Naive thymus-derived CD4-positive, alpha-beta T cell (primary cell): Measurements from ENCODE around the gene USP9X. TPM values are rescaled to one million over a fixed set of nuclear protein-coding genes. Genes with fewer than 3 reads are reported as not detected.
"Not testable (repeated sequence)": the region's sequence is repeated elsewhere in the genome, so short reads cannot be mapped to it uniquely, and the experiment has no call there.

ENCODE experiments used
- ATAC-seq: fragments of 150-1000 bp; cut with Tn5 transposase; 2 replicates; pipeline ENCODE4 v1.10.0; 2021; ENCODE audit warnings: mild to moderate bottlenecking, moderate library complexity
- CTCF ChIA-PET: fragments of 350-600 bp; sonication (Branson Sonifier 250); formaldehyde crosslinking; loops from one replicate; lab custom pipeline; 2021; ENCODE audit warnings: antibody characterized with exemption; lab: Charles Lee
- POLR2A ChIA-PET: fragments of 350-600 bp; sonication (Branson Sonifier 250); formaldehyde crosslinking; loops from one replicate; lab custom pipeline; 2021; ENCODE audit warnings: antibody characterized with exemption, inconsistent platforms; lab: Charles Lee
- DNase-seq, 9 donors: peaks; one replicate each; pipeline versions ENCODE4 v3.0.0 to v3.0.0-alpha.2; 2020 to 2022; ENCODE audit warnings: mixed read lengths in 1 of 9
- H3K27ac ChIP-seq: one replicate; pipeline ENCODE4 v1.7.0; 2013; ENCODE audit warnings: mild to moderate bottlenecking, low read depth, low read length, moderate library complexity
- H3K27me3 ChIP-seq, 2 donors: one replicate each; pipeline ENCODE4 v1.7.0; 2013; ENCODE audit warnings: low read length in 2 of 2, mild to moderate bottlenecking in 2 of 2, moderate library complexity in 2 of 2; ENCODE audit not compliant: control insufficient read depth in 2 of 2, insufficient read depth in 2 of 2
- H3K36me3 ChIP-seq, 3 experiments: 1 replicate in 2 of 3; 2 replicates in 1 of 3; pipeline ENCODE4 v1.7.0; 2013; ENCODE audit warnings: low read length in 3 of 3, mild to moderate bottlenecking in 3 of 3, moderate library complexity in 1 of 3; ENCODE audit not compliant: insufficient read depth in 3 of 3, control insufficient read depth in 2 of 3
- H3K4me1 ChIP-seq, 2 donors: one replicate each; pipeline ENCODE4 v1.7.0; 2013; ENCODE audit warnings: low read length in 2 of 2, mild to moderate bottlenecking in 2 of 2, moderate library complexity in 1 of 2; ENCODE audit not compliant: control insufficient read depth in 2 of 2, insufficient read depth in 2 of 2
- H3K4me3 ChIP-seq: 2 replicates; pipeline ENCODE4 v1.7.0; 2013; ENCODE audit warnings: mild to moderate bottlenecking, low read length
- H3K9me3 ChIP-seq, 3 experiments: 1 replicate in 2 of 3; 2 replicates in 1 of 3; pipeline ENCODE4 v1.7.0; 2013; ENCODE audit warnings: low read length in 3 of 3; ENCODE audit not compliant: control insufficient read depth in 2 of 3
- H3K27ac Mint-ChIP-seq, 9 donors: one replicate each; pipeline ENCODE4 v1.8.0; 2020 to 2022; ENCODE audit warnings: mixed read lengths in 9 of 9, mild to moderate bottlenecking in 8 of 9, moderate library complexity in 5 of 9, inconsistent platforms in 2 of 9
- H3K27me3 Mint-ChIP-seq, 5 donors: one replicate each; pipeline ENCODE4 v1.8.0; 2021 to 2022; ENCODE audit warnings: mixed read lengths in 5 of 5, mild to moderate bottlenecking in 1 of 5
- H3K36me3 Mint-ChIP-seq, 5 donors: one replicate each; pipeline ENCODE4 v1.8.0; 2020 to 2022; ENCODE audit warnings: mixed read lengths in 5 of 5, mild to moderate bottlenecking in 3 of 5, inconsistent platforms in 1 of 5
- H3K4me1 Mint-ChIP-seq, 7 donors: one replicate each; pipeline ENCODE4 v1.8.0; 2020 to 2022; ENCODE audit warnings: mixed read lengths in 7 of 7, mild to moderate bottlenecking in 3 of 7, inconsistent platforms in 1 of 7
- H3K4me3 Mint-ChIP-seq, 10 donors: one replicate each; pipeline ENCODE4 v1.8.0; 2020 to 2022; ENCODE audit warnings: mild to moderate bottlenecking in 10 of 10, mixed read lengths in 10 of 10, moderate library complexity in 6 of 10, inconsistent platforms in 2 of 10
- H3K9me3 Mint-ChIP-seq, 11 donors: one replicate each; pipeline ENCODE4 v1.8.0; 2020 to 2022; ENCODE audit warnings: mixed read lengths in 11 of 11, mild to moderate bottlenecking in 4 of 11, inconsistent platforms in 1 of 11, moderate library complexity in 1 of 11
- intact Hi-C, 2 donors: fragments of 100-400 bp; cut with micrococcal nuclease; formaldehyde crosslinking; loops; one replicate each; pipeline ENCODE4 v1.15.1; 2023
- polyA plus RNA-seq, 2 donors: library from polyadenylated mRNA; unstranded; fragments of 300-500 nt; fragmentation: Illumina TruSeq; gene quantifications; one replicate each; pipeline ENCODE4 v1.2.3, GENCODE V29; 2021
- total RNA-seq, 6 experiments: library from RNA in 5 of 6; stranded (reverse) in 5 of 6; gene quantifications; 1 replicate in 5 of 6; 2 replicates in 1 of 6; pipeline ENCODE4 v1.2.3 and lab custom pipeline; 2021 to 2026

USP9X gene
- total and polyA plus RNA-seq, 7 experiments from 2014 or later, result 22.6 to 79.5 (median 68.9) TPM

GRCh38 chrX:41045960-41046567, 39.2 kb upstream of the USP9X start:
- peaks cover 0 to 17% (median 5%) of the 10 kb centered on the region in 7 donors for H3K4me1 Mint-ChIP-seq
- Histone ChIP-seq H3K27me3 (no peaks in the 10 kb centered on the region), H3K27ac (no peak overlapping the region), H3K4me1 (no peaks in the 10 kb centered on the region), H3K9me3 (no peaks in the 10 kb centered on the region), H3K4me3 (no peak overlapping the region), H3K36me3 (no peaks in the 10 kb centered on the region)
- DNase-seq (peak in 1 of 9 donors; percentile 4), ATAC-seq (no peak)
- peak overlapping the region in 1 of 9 donors; percentile 31 for H3K27ac Mint-ChIP-seq
- ChIA-PET POLR2A (no interaction called here), CTCF (no interaction called here)
- no peaks in the 10 kb centered on the region for H3K9me3 Mint-ChIP-seq
- intact Hi-C loops, result no loop called here
- peaks cover 0 to 3% (median 0%) of the 10 kb centered on the region in 5 donors for H3K27me3 Mint-ChIP-seq
- H3K4me3 Mint-ChIP-seq, result no peak overlapping the region
- H3K36me3 Mint-ChIP-seq, result no peaks in the 10 kb centered on the region

- no peak for DNase-seq
Measured at GRCh38 chrX:41047878-41048534, 37.2 kb upstream of the USP9X start.

GRCh38 chrX:41050359-41050758, 34.9 kb upstream of the USP9X start:
- no peak overlapping the region for H3K27ac ChIP-seq
- Mint-ChIP-seq H3K27me3 (peaks cover 0 to 3% (median 0%) of the 10 kb centered on the region in 5 donors), H3K36me3 (no peaks in the 10 kb centered on the region), H3K9me3 (no peaks in the 10 kb centered on the region), H3K27ac (no peak overlapping the region), H3K4me1 (peaks cover 0 to 17% (median 5%) of the 10 kb centered on the region in 7 donors), H3K4me3 (no peak overlapping the region)
- H3K4me1 ChIP-seq, result no peaks in the 10 kb centered on the region
- no peak overlapping the region for H3K4me3 ChIP-seq
- H3K9me3 ChIP-seq, result no peaks in the 10 kb centered on the region
- ATAC-seq, result no peak
- intact Hi-C loops, result no loop called here
- no peaks in the 10 kb centered on the region for H3K36me3 ChIP-seq
- POLR2A ChIA-PET, result no interaction called here
- DNase-seq, result no peak
- H3K27me3 ChIP-seq, result no peaks in the 10 kb centered on the region
- CTCF ChIA-PET, result no interaction called here

More at GRCh38 chrX:41047878-41048534, 37.2 kb upstream of the USP9X start:
- H3K4me3 Mint-ChIP-seq, result no peak overlapping the region
- intact Hi-C loops, result no loop called here
- H3K27ac ChIP-seq, result no peak overlapping the region
- H3K4me3 ChIP-seq, result no peak overlapping the region
- H3K27ac Mint-ChIP-seq, result no peak overlapping the region
- H3K4me1 Mint-ChIP-seq, result peaks cover 0 to 17% (median 5%) of the 10 kb centered on the region in 7 donors
- POLR2A ChIA-PET, result no interaction called here
- no peak for ATAC-seq
- no peaks in the 10 kb centered on the region for H3K9me3 ChIP-seq
- H3K9me3 Mint-ChIP-seq, result no peaks in the 10 kb centered on the region
- H3K27me3 ChIP-seq, result no peaks in the 10 kb centered on the region
- H3K36me3 ChIP-seq, result no peaks in the 10 kb centered on the region
- H3K4me1 ChIP-seq, result no peaks in the 10 kb centered on the region
- no peaks in the 10 kb centered on the region for H3K36me3 Mint-ChIP-seq
- H3K27me3 Mint-ChIP-seq, result peaks cover 0 to 3% (median 0%) of the 10 kb centered on the region in 5 donors
- CTCF ChIA-PET, result no interaction called here

- intact Hi-C loops, result no loop called here
- Mint-ChIP-seq H3K36me3 (no peaks in the 10 kb centered on the region), H3K4me3 (no peak overlapping the region), H3K27me3 (peaks cover 0 to 3% (median 0%) of the 10 kb centered on the region in 5 donors), H3K4me1 (peaks cover 0 to 12% (median 5%) of the 10 kb centered on the region in 7 donors), H3K9me3 (no peaks in the 10 kb centered on the region), H3K27ac (no peak overlapping the region)
- Histone ChIP-seq H3K36me3 (no peaks in the 10 kb centered on the region), H3K27me3 (no peaks in the 10 kb centered on the region), H3K4me1 (no peaks in the 10 kb centered on the region), H3K27ac (no peak overlapping the region), H3K4me3 (no peak overlapping the region), H3K9me3 (no peaks in the 10 kb centered on the region)
- CTCF ChIA-PET, result no interaction called here
- DNase-seq (no peak), ATAC-seq (no peak)
- POLR2A ChIA-PET, result no interaction called here
Measured at GRCh38 chrX:41051288-41051687, 34.0 kb upstream of the USP9X start.

GRCh38 chrX:41055740-41056139, 29.5 kb upstream of the USP9X start:
- no peaks in the 10 kb centered on the region for H3K36me3 Mint-ChIP-seq
- Histone ChIP-seq H3K27me3 (no peaks in the 10 kb centered on the region), H3K4me3 (no peak overlapping the region), H3K36me3 (no peaks in the 10 kb centered on the region), H3K9me3 (no peaks in the 10 kb centered on the region), H3K27ac (no peak overlapping the region), H3K4me1 (no peaks in the 10 kb centered on the region)
- no peak overlapping the region for H3K4me3 Mint-ChIP-seq
- H3K27me3 Mint-ChIP-seq, result peaks cover 0 to 2% (median 0%) of the 10 kb centered on the region in 5 donors
- CTCF ChIA-PET, result interaction anchor here (0.6 kb wide), 1 partner anchor 11 kb away, joined by 3 read pairs; no protein-coding TSS in a partner anchor
- DNase-seq (no peak), ATAC-seq (no peak)
- H3K4me1 Mint-ChIP-seq, result no peaks in the 10 kb centered on the region
- no peak overlapping the region for H3K27ac Mint-ChIP-seq
- no peaks in the 10 kb centered on the region for H3K9me3 Mint-ChIP-seq
- POLR2A ChIA-PET, result no interaction called here
- intact Hi-C loops, result no loop called here

- H3K4me3 Mint-ChIP-seq, H3K27ac ChIP-seq, DNase-seq, CTCF ChIA-PET, H3K4me3 ChIP-seq, H3K4me1 Mint-ChIP-seq, H3K27me3 ChIP-seq, H3K9me3 ChIP-seq, H3K27me3 Mint-ChIP-seq, H3K4me1 ChIP-seq, ATAC-seq, H3K27ac Mint-ChIP-seq, H3K36me3 ChIP-seq, H3K9me3 Mint-ChIP-seq, H3K36me3 Mint-ChIP-seq, POLR2A ChIA-PET: not testable (repeated sequence)
- intact Hi-C loops, result loop anchor here in 1 of 2 donors (10.0 kb wide), 1 partner anchor 52 kb away; no protein-coding TSS in a partner anchor
Measured at GRCh38 chrX:41063276-41063675, 22.0 kb upstream of the USP9X start.
